Liver (tissue), 9 donors: Measurements from ENCODE around the gene OGA. TPM values are rescaled to one million over a fixed set of nuclear protein-coding genes. Genes with fewer than 3 reads are reported as not detected.

ENCODE experiments used
- DNase-seq: peaks from one replicate; pipeline ENCODE4 v3.0.0-alpha.2; 2017; ENCODE audit warnings: low spot score
- H3K27ac ChIP-seq, 2 donors: one replicate each; pipeline ENCODE4 v1.7.0; 2013; ENCODE audit warnings: inconsistent platforms in 2 of 2, low read length in 2 of 2, control low read depth in 1 of 2, low read depth in 1 of 2, mild to moderate bottlenecking in 1 of 2
- H3K27me3 ChIP-seq, 4 donors: one replicate each; pipeline versions ENCODE4 v1.6.1 to v1.7.0; 2013; ENCODE audit warnings: low read length in 3 of 4, inconsistent platforms in 1 of 4, mild to moderate bottlenecking in 1 of 4, moderate library complexity in 1 of 4; ENCODE audit not compliant: control insufficient read depth in 4 of 4, insufficient read depth in 4 of 4
- H3K36me3 ChIP-seq, 4 donors: one replicate each; pipeline versions ENCODE4 v1.6.1 to v1.7.0; 2013; ENCODE audit warnings: low read length in 3 of 4, mild to moderate bottlenecking in 3 of 4, low read depth in 1 of 4, moderate library complexity in 1 of 4; ENCODE audit not compliant: control insufficient read depth in 4 of 4, insufficient read depth in 3 of 4
- H3K4me1 ChIP-seq, 4 donors: one replicate each; pipeline versions ENCODE4 v1.6.1 to v1.7.0; 2013; ENCODE audit warnings: low read length in 3 of 4, mild to moderate bottlenecking in 3 of 4, moderate library complexity in 1 of 4; ENCODE audit not compliant: control insufficient read depth in 4 of 4, insufficient read depth in 4 of 4
- H3K4me3 ChIP-seq, 3 donors: one replicate each; pipeline versions ENCODE4 v1.6.1 to v1.7.0; 2013; ENCODE audit warnings: low read length in 3 of 3, control low read depth in 1 of 3, low read depth in 1 of 3, mild to moderate bottlenecking in 1 of 3
- H3K9ac ChIP-seq, 2 donors: one replicate each; pipeline ENCODE4 v1.7.0; 2013; ENCODE audit warnings: low read length in 2 of 2, mild to moderate bottlenecking in 2 of 2, moderate library complexity in 2 of 2, control low read depth in 1 of 2, low read depth in 1 of 2
- H3K9me3 ChIP-seq, 4 donors: one replicate each; pipeline versions ENCODE4 v1.6.1 to v1.7.0; 2013; ENCODE audit warnings: low read length in 3 of 4; ENCODE audit not compliant: control insufficient read depth in 4 of 4
- ATF3 ChIP-seq: IDR thresholded peaks from 2 replicates; pipeline ENCODE4 v1.6.1; 2016; ENCODE audit warnings: antibody characterized with exemption
- FOXA1 ChIP-seq: IDR thresholded peaks from 2 replicates; pipeline ENCODE4 v1.6.1; 2016; ENCODE audit warnings: antibody characterized with exemption
- FOXA2 ChIP-seq: IDR thresholded peaks from 2 replicates; pipeline ENCODE4 v1.6.1; 2016; ENCODE audit warnings: antibody characterized with exemption
- GABPA ChIP-seq, 2 donors: IDR thresholded peaks in 1 of 2; conservative IDR thresholded peaks in 1 of 2; 2 replicates each; pipeline ENCODE4 v1.6.1; 2016; ENCODE audit warnings: antibody characterized with exemption in 2 of 2, mild to moderate bottlenecking in 1 of 2, moderate library complexity in 1 of 2
- HNF4A ChIP-seq, 2 donors: conservative IDR thresholded peaks; 2 replicates each; pipeline ENCODE4 v1.6.1; 2016; ENCODE audit warnings: antibody characterized with exemption in 2 of 2, mild to moderate bottlenecking in 2 of 2
- HNF4G ChIP-seq: IDR thresholded peaks from 2 replicates; pipeline ENCODE4 v1.6.1; 2016; ENCODE audit warnings: antibody characterized with exemption
- JUND ChIP-seq, 2 donors: IDR thresholded peaks; 2 replicates each; pipeline ENCODE4 v1.6.1; 2016; ENCODE audit warnings: antibody characterized with exemption in 2 of 2
- NR2F2 ChIP-seq: IDR thresholded peaks from 2 replicates; pipeline ENCODE4 v1.6.1; 2016; ENCODE audit warnings: antibody characterized with exemption
- RAD21 ChIP-seq, 2 donors: IDR thresholded peaks; 2 replicates each; pipeline ENCODE4 v1.6.1; 2016; ENCODE audit warnings: antibody characterized with exemption in 2 of 2, mild to moderate bottlenecking in 2 of 2
- REST ChIP-seq: IDR thresholded peaks from 2 replicates; pipeline ENCODE4 v1.6.1; 2016; ENCODE audit warnings: antibody characterized with exemption, mild to moderate bottlenecking
- RXRA ChIP-seq, 2 donors: IDR thresholded peaks; 2 replicates each; pipeline ENCODE4 v1.6.1; 2017 to 2018; ENCODE audit warnings: antibody characterized with exemption in 2 of 2, mild to moderate bottlenecking in 1 of 2
- SP1 ChIP-seq: IDR thresholded peaks from 2 replicates; pipeline ENCODE4 v1.6.1; 2018; ENCODE audit warnings: antibody characterized with exemption, mild to moderate bottlenecking
- TAF1 ChIP-seq: conservative IDR thresholded peaks from 2 replicates; pipeline ENCODE4 v1.6.1; 2016; ENCODE audit warnings: antibody characterized with exemption, mild to moderate bottlenecking
- YY1 ChIP-seq: IDR thresholded peaks from 2 replicates; pipeline ENCODE4 v1.6.1; 2016; ENCODE audit warnings: antibody characterized with exemption, mild to moderate bottlenecking
- WGBS: extraction: QIAGEN DNeasy Blood & Tissue Kit; methylation state at CpG from one replicate; pipeline ENCODE4 v1.1.7; 2013; 5-methylcytosine and 5-hydroxymethylcytosine counted together
- polyA plus RNA-seq, 2 donors: library from polyadenylated mRNA; stranded (reverse) in 1 of 2; unstranded in 1 of 2; fragments of 200-250 nt in 1 of 2; fragments of >200 nt in 1 of 2; fragmentation: Nextera tagmentation in 1 of 2; extraction: Ambion mirVana in 1 of 2; gene quantifications; one replicate each; pipeline versions ENCODE4 v1.2.1 to v1.2.3, GENCODE V29; 2013 to 2015
- total RNA-seq, 2 donors: library from RNA; depleted of rRNA; stranded (reverse); fragments of >200 nt; gene quantifications; one replicate each; pipeline ENCODE4 v1.2.3, GENCODE V29; 2014
- TF ChIP-seq, protein P1 (sequence below): fragments of 150-350 bp; IDR thresholded peaks from 2 replicates; pipeline ENCODE4 v1.5.1; 2017; ENCODE audit warnings: improper control_type of control experiment, low read depth, low read length; ENCODE audit not compliant: missing input control
- TF ChIP-seq, protein P2 (sequence below): IDR thresholded peaks from 2 replicates; pipeline ENCODE4 v1.6.1; 2016; ENCODE audit warnings: antibody characterized with exemption
- donor health status: healthy.
- donor health status: healthy.
- donor health status: healthy.
- donor health status: healthy.
- donor health status: healthy.

The OGA gene
- total and polyA plus RNA-seq, 4 donors: 18.0 to 64.3 (median 41.4) TPM

- Histone ChIP-seq H3K27me3 (no peaks in the 10 kb centered on the region), H3K9me3 (no peaks in the 10 kb centered on the region), H3K4me1 (no peaks in the 10 kb centered on the region), H3K27ac (no peak overlapping the region), H3K4me3 (no peak overlapping the region), H3K9ac (no peak overlapping the region), H3K36me3 (no peaks in the 10 kb centered on the region)
- TF ChIP-seq JUND (IDR thresholded peaks at IDR 0.05) (no peak), SP1 (no peak), REST (no peak), FOXA2 (no peak)
- DNase-seq: no peak
- WGBS: 83% methylated on average over 3 of the region's 3 CpGs
Measured at GRCh38 chr10:101760510-101760909, 57.7 kb downstream of the OGA start.

DNA sequence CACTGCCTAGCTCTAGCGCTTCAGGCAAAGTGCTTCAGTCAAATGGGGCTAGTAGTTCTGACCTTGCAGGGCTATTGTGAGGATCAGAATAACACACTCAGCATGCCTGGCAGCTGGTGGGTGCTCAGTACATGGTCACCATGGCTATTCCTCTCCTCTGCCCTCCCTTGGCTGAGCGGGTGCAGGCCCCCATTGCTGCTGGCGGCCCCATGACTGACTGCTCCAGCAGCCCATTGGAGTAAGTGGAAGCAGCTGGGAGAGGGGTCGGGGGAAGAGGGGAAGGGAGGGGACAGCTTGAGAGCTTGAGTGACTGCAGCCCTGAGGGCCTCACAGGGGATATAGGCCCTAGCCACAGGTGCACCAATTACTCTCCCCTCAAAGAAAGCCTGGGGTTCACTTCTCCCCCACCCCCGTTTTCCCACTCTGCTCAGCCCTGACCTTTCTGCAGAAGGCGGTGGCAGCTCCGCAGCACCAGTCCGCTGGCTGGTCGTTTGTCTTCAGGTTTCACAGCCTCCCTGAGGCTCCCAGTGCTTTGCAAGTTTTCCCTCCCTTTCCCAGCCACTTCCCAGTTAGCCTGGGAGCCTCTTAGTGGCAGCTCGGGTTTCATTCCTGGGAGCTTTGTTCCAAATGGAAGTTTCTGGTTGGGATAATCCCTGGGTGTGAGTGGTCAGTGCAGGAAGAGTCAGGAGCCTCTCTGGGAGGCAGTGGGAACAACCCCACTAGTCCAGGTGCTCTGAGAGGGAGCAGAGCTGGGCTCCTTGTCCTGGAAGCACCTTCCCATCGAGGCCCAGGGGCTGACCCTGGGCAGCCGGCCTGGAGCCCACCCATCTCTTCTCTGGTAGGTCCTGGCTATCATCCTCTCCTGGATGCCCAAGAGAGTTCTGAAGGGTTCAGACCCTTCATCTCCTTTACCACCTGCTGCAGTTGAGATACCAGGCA lies 58.7 kb downstream of the OGA start:
- no peaks in the 10 kb centered on the region for H3K27me3 ChIP-seq
- H3K9ac ChIP-seq: no peak overlapping the region
- TF ChIP-seq NR2F2 (no peak), FOXA2 (no peak)
- no peaks in the 10 kb centered on the region for H3K9me3 ChIP-seq
- H3K36me3 ChIP-seq: no peaks in the 10 kb centered on the region
- no peaks in the 10 kb centered on the region for H3K4me1 ChIP-seq
- 80% methylated on average over 12 of the region's 12 CpGs for WGBS
- no peak overlapping the region for H3K4me3 ChIP-seq
- H3K27ac ChIP-seq: no peak overlapping the region
- no peak for DNase-seq

DNA sequence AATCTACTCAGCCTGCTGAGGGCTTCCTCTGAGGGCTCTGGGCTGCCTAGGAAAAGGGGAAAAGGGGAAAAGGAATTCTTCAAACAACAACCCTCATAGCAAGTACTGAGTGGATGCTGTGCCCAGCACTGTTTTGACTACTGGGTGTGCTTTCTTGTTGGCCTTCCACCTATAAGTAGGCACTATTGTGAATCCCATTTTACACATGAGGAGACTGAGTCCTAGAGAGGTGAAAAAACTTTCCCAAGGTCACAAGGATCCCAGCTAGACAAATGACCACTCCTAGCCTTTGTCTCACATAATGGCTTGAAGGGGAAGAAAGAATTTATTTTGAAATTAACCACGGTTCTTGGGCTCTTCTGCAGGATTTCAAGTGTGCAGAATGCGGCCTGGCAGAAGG lies 59.4 kb downstream of the OGA start:
- Histone ChIP-seq H3K27me3 (no peaks in the 10 kb centered on the region), H3K27ac (no peak overlapping the region), H3K4me3 (no peak overlapping the region), H3K9ac (no peak overlapping the region), H3K4me1 (no peaks in the 10 kb centered on the region), H3K9me3 (no peaks in the 10 kb centered on the region), H3K36me3 (no peaks in the 10 kb centered on the region)
- WGBS: 91% methylated on average over 2 of the region's 2 CpGs
- no peak for DNase-seq
- TF ChIP-seq RAD21 (IDR thresholded peaks at IDR 0.05) (no peak), FOXA2 (no peak), HNF4G (no peak), SP1 (no peak), YY1 (no peak), HNF4A (conservative IDR thresholded peaks at IDR 0.05) (no peak), JUND (IDR thresholded peaks at IDR 0.05) (no peak), TAF1 (no peak), GABPA (IDR thresholded peaks at IDR 0.05 in 1 of 2, conservative IDR thresholded peaks at IDR 0.05 in 1 of 2) (no peak), RXRA (IDR thresholded peaks at IDR 0.05) (no peak), FOXA1 (no peak), NR2F2 (no peak), REST (no peak), ATF3 (no peak)
- TF ChIP-seq, protein P1, sequence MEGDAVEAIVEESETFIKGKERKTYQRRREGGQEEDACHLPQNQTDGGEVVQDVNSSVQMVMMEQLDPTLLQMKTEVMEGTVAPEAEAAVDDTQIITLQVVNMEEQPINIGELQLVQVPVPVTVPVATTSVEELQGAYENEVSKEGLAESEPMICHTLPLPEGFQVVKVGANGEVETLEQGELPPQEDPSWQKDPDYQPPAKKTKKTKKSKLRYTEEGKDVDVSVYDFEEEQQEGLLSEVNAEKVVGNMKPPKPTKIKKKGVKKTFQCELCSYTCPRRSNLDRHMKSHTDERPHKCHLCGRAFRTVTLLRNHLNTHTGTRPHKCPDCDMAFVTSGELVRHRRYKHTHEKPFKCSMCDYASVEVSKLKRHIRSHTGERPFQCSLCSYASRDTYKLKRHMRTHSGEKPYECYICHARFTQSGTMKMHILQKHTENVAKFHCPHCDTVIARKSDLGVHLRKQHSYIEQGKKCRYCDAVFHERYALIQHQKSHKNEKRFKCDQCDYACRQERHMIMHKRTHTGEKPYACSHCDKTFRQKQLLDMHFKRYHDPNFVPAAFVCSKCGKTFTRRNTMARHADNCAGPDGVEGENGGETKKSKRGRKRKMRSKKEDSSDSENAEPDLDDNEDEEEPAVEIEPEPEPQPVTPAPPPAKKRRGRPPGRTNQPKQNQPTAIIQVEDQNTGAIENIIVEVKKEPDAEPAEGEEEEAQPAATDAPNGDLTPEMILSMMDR: no peak
- TF ChIP-seq, protein P2, sequence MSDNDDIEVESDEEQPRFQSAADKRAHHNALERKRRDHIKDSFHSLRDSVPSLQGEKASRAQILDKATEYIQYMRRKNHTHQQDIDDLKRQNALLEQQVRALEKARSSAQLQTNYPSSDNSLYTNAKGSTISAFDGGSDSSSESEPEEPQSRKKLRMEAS: no peak
